NCI-H526 treated with DMSO at 0.1 percent for 48 hours (cell line): ENCODE data around the gene RASD2.

Source experiments
- DNase-seq: peaks from one replicate; lab custom pipeline; 2025; lab: John Stamatoyannopoulos, UW

The RASD2 gene

GRCh38 chr22:35582861-35583670, 42.4 kb downstream of the RASD2 start:
- peak; percentile 30 for DNase-seq

GRCh38 chr22:35586771-35587170, 46.1 kb downstream of the RASD2 start:
- DNase-seq, result no peak

GRCh38 chr22:35587447-35587870, 46.8 kb downstream of the RASD2 start:
- no peak for DNase-seq

- DNase-seq, result no peak
Measured at GRCh38 chr22:35587896-35588295, 47.3 kb downstream of the RASD2 start.

GRCh38 chr22:35589071-35589755, 48.6 kb downstream of the RASD2 start:
- no peak for DNase-seq

GRCh38 chr22:35589756-35590093, 49.1 kb downstream of the RASD2 start:
- DNase-seq, result no peak

GRCh38 chr22:35590634-35591295, 50.1 kb downstream of the RASD2 start:
- no peak for DNase-seq

- no peak for DNase-seq
Measured at GRCh38 chr22:35591714-35592417, 51.2 kb downstream of the RASD2 start.

- no peak for DNase-seq
Measured at GRCh38 chr22:35592418-35592967, 51.9 kb downstream of the RASD2 start.

- no peak for DNase-seq
Measured at GRCh38 chr22:35593071-35593890, 52.6 kb downstream of the RASD2 start.

GRCh38 chr22:35593891-35594470, 53.4 kb downstream of the RASD2 start:
- DNase-seq, result no peak

- no peak for DNase-seq
Measured at GRCh38 chr22:35594686-35595085, 54.1 kb downstream of the RASD2 start.

GRCh38 chr22:35596821-35597220, 56.2 kb downstream of the RASD2 start:
- DNase-seq, result no peak

- DNase-seq, result no peak
Measured at GRCh38 chr22:35597692-35598395, 57.2 kb downstream of the RASD2 start.

- DNase-seq, result no peak
Measured at GRCh38 chr22:35598396-35598710, 57.7 kb downstream of the RASD2 start.

- no peak for DNase-seq
Measured at GRCh38 chr22:35599364-35599763, 58.7 kb downstream of the RASD2 start.

- DNase-seq, result no peak
Measured at GRCh38 chr22:35600476-35600875, 59.8 kb downstream of the RASD2 start.

GRCh38 chr22:35601013-35601580, 60.5 kb downstream of the RASD2 start:
- no peak for DNase-seq

- no peak for DNase-seq
Measured at GRCh38 chr22:35601743-35602615, 61.3 kb downstream of the RASD2 start.
